Loucy (cell line): Measurements from ENCODE around the gene FAM222A.

Experiments
- H2AFZ ChIP-seq: fragments of 200-600 bp; sonication (generic); 2 replicates; pipeline ENCODE4 v1.6.0; 2016; ENCODE audit warnings: antibody characterized with exemption, mild to moderate bottlenecking, low read length, moderate library complexity
- H3F3A ChIP-seq: fragments of 200-600 bp; 2 replicates; pipeline ENCODE4 v1.6.0; 2016; ENCODE audit warnings: antibody characterized with exemption, low read depth, mild to moderate bottlenecking
- H3K27me3 ChIP-seq: fragments of 200-600 bp; sonication (generic); 2 replicates; pipeline ENCODE4 v1.6.1; 2014; ENCODE audit warnings: low read length, mild to moderate bottlenecking; ENCODE audit not compliant: insufficient read depth, poor library complexity, severe bottlenecking
- H3K36me3 ChIP-seq: fragments of 200-600 bp; sonication (generic); 2 replicates; pipeline ENCODE4 v1.6.1; 2016; ENCODE audit warnings: low read length; ENCODE audit not compliant: insufficient read depth
- H3K4me1 ChIP-seq: fragments of 200-600 bp; sonication (generic); 2 replicates; pipeline ENCODE4 v1.5.1; 2014; ENCODE audit warnings: low read length, mild to moderate bottlenecking; ENCODE audit not compliant: insufficient read depth, poor library complexity, severe bottlenecking
- H3K4me2 ChIP-seq: fragments of 200-600 bp; sonication (generic); 2 replicates; pipeline ENCODE4 v1.6.0; 2014; ENCODE audit warnings: antibody characterized with exemption, low read length, low read depth, mild to moderate bottlenecking; ENCODE audit not compliant: poor library complexity, severe bottlenecking
- H3K4me3 ChIP-seq: fragments of 200-600 bp; sonication (generic); 2 replicates; pipeline ENCODE4 v1.5.1; 2014; ENCODE audit warnings: low read length, mild to moderate bottlenecking, mixed read lengths; ENCODE audit not compliant: poor library complexity, severe bottlenecking
- H3K79me2 ChIP-seq: fragments of 200-600 bp; sonication (generic); 2 replicates; pipeline ENCODE4 v1.6.1; 2014; ENCODE audit warnings: low read length; ENCODE audit not compliant: insufficient read depth
- H3K9ac ChIP-seq: fragments of 200-600 bp; sonication (generic); 2 replicates; pipeline ENCODE4 v1.6.0; 2014; ENCODE audit warnings: mild to moderate bottlenecking, low read depth, low read length, moderate library complexity; ENCODE audit not compliant: poor library complexity, severe bottlenecking
- H3K9me2 ChIP-seq: fragments of 200-600 bp; sonication (generic); replicated peaks from 2 replicates; pipeline ENCODE4 v1.6.1; 2016; ENCODE audit warnings: low read depth, low read length, mixed read lengths
- H3K9me3 ChIP-seq: fragments of 200-600 bp; sonication (generic); 2 replicates; pipeline ENCODE4 v1.6.1; 2014; ENCODE audit warnings: mild to moderate bottlenecking, antibody characterized with exemption, low read length, low read depth; ENCODE audit not compliant: insufficient read depth
- H4K20me1 ChIP-seq: fragments of 200-600 bp; sonication (generic); 2 replicates; pipeline ENCODE4 v1.6.0; 2014; ENCODE audit warnings: antibody characterized with exemption, low read length, mild to moderate bottlenecking; ENCODE audit not compliant: insufficient read depth, poor library complexity, severe bottlenecking
- EZH2phosphoT487 ChIP-seq: fragments of 200-600 bp; IDR thresholded peaks from 2 replicates; pipeline ENCODE4 v1.6.1; 2018; ENCODE audit warnings: antibody characterized with exemption, mild to moderate bottlenecking, moderate library complexity, borderline replicate concordance
- TF ChIP-seq, protein P1 (sequence below): fragments of 200-600 bp; sonication (generic); conservative IDR thresholded peaks from 2 replicates; pipeline ENCODE4 v1.5.1; 2014; ENCODE audit warnings: mild to moderate bottlenecking, antibody characterized with exemption, low read length

Gene FAM222A

DNA sequence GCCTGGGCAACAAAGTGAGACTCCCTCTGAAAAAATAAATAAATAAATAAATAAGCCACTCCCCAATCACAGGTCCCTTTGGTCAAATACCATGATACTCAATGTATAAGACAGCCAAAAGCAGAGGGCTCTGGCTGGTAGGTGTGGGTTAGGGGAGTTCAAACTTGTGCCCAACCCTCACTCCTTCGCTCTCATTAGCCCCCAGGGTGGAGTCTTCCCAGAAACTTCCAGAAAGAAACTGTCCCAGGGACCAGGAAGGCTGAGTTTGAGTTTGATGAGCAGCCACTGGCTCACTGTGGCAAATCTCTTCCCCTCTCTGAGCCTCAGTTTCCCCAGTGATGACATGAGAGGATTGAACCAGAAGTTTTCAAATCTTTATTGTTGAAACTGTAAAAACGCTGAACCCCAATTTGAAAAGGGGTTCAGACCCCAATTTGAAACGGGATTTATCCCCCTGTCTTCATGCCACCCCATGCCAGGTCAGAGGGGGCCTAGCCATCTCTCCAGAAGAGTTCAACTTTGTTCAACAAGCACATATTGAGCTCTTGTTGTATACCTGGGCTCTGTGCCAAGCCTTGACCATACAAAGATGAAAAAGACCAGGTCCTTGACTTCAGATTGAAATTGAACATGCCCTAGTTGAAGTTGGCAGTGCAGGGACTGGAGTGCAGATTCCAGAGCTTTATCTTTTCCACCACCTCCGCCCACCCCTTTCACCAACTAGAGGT is 9.1 kb upstream of the FAM222A start:
- Histone ChIP-seq H3K79me2 (no peaks in the 10 kb centered on the region), H3F3A (no peaks in the 10 kb centered on the region), H2AFZ (no peak overlapping the region), H3K4me1 (no peaks in the 10 kb centered on the region), H3K4me3 (no peak overlapping the region), H3K9me2 (no peaks in the 10 kb centered on the region), H3K36me3 (no peaks in the 10 kb centered on the region), H3K9ac (no peak overlapping the region), H3K27me3 (no peaks in the 10 kb centered on the region), H3K4me2 (no peak overlapping the region), H4K20me1 (no peaks in the 10 kb centered on the region), H3K9me3 (no peaks in the 10 kb centered on the region)
- TF ChIP-seq, protein P1, sequence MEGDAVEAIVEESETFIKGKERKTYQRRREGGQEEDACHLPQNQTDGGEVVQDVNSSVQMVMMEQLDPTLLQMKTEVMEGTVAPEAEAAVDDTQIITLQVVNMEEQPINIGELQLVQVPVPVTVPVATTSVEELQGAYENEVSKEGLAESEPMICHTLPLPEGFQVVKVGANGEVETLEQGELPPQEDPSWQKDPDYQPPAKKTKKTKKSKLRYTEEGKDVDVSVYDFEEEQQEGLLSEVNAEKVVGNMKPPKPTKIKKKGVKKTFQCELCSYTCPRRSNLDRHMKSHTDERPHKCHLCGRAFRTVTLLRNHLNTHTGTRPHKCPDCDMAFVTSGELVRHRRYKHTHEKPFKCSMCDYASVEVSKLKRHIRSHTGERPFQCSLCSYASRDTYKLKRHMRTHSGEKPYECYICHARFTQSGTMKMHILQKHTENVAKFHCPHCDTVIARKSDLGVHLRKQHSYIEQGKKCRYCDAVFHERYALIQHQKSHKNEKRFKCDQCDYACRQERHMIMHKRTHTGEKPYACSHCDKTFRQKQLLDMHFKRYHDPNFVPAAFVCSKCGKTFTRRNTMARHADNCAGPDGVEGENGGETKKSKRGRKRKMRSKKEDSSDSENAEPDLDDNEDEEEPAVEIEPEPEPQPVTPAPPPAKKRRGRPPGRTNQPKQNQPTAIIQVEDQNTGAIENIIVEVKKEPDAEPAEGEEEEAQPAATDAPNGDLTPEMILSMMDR, result no peak
- no peak for TF ChIP-seq EZH2phosphoT487

DNA sequence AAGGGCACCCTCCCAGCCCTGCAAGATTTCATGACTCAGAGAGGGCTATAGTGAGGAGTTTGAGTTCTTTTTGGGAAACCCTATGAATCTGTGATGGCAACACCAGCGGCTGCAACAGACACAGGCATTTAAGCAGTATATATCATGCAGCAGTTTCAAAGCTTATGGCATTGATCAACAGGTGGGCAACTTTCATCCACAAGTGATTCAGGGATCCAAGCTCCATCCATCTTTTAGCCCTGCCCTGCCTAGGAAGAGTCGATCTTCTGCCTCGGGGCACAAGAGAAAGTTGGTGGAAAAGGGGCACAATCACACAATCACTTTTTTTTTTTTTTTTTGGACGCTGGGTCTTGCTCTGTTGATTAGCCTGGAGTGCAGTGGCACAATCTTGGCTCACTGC is 8.3 kb upstream of the FAM222A start:
- H3K27me3 ChIP-seq, result no peaks in the 10 kb centered on the region
- no peaks in the 10 kb centered on the region for H4K20me1 ChIP-seq
- H3F3A ChIP-seq, result no peaks in the 10 kb centered on the region
- H3K36me3 ChIP-seq, result no peaks in the 10 kb centered on the region
- no peak overlapping the region for H3K4me2 ChIP-seq
- H3K9ac ChIP-seq, result no peak overlapping the region
- no peaks in the 10 kb centered on the region for H3K9me2 ChIP-seq
- H3K4me1 ChIP-seq, result no peaks in the 10 kb centered on the region
- no peaks in the 10 kb centered on the region for H3K79me2 ChIP-seq
- no peaks in the 10 kb centered on the region for H3K9me3 ChIP-seq
- no peak for TF ChIP-seq EZH2phosphoT487
- TF ChIP-seq, protein P1, result no peak
- no peak overlapping the region for H3K4me3 ChIP-seq
- no peak overlapping the region for H2AFZ ChIP-seq

DNA sequence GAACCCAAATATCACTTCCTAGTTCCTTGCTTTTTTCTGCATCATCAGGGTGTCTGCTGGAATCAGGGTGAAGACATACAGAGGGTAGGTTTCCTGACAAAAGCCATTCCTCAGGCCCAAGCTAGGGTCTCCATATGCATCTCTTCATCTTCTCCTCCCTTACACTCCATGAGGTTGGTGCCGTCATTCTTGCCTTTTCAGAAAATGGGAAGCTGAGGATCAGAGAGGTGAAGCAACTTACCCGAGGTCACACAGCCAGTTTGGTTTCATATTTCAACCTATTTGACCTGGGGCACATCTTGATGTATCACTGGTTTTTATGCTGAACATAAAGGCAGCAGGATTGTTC is 7.3 kb upstream of the FAM222A start:
- no peaks in the 10 kb centered on the region for H3K9me2 ChIP-seq
- no peaks in the 10 kb centered on the region for H3K79me2 ChIP-seq
- no peak overlapping the region for H3K4me3 ChIP-seq
- no peaks in the 10 kb centered on the region for H3F3A ChIP-seq
- H4K20me1 ChIP-seq, result no peaks in the 10 kb centered on the region
- TF ChIP-seq EZH2phosphoT487, result no peak
- TF ChIP-seq, protein P1, result no peak
- H3K4me2 ChIP-seq, result no peak overlapping the region
- H3K27me3 ChIP-seq, result no peaks in the 10 kb centered on the region
- H3K9me3 ChIP-seq, result no peaks in the 10 kb centered on the region
- H2AFZ ChIP-seq, result no peak overlapping the region
- no peak overlapping the region for H3K9ac ChIP-seq
- H3K36me3 ChIP-seq, result no peaks in the 10 kb centered on the region
- no peaks in the 10 kb centered on the region for H3K4me1 ChIP-seq
